ENCODE results near the gene PKLR. TPM values are rescaled to one million over a fixed set of nuclear protein-coding genes. Genes with fewer than 3 reads are reported as not detected.

PKLR gene
- total RNA-seq, 1 donor from 2014 or later = not detected

GRCh38 chr1:155320661-155321617, 19.7 kb upstream of the PKLR start, which contains the start of gene RUSC1:
Gene RUSC1 (plus strand): TSS chr1:155320894. CDS start chr1:155321774, 880 bp downstream.
- intact Hi-C loops (cut with micrococcal nuclease) = loop anchor here (10.0 kb wide), 1 partner anchor 46 kb away; the partner anchor contains the start of genes CLK2 and HCN3

GRCh38 chr1:155320252-155320651, 19.0 kb upstream of the PKLR start:
- intact Hi-C loops (cut with micrococcal nuclease) = loop anchor here (10.0 kb wide), 1 partner anchor 45 kb away; the partner anchor contains the start of genes CLK2 and HCN3
- ATAC-seq (no peak), DNase-seq (no peak)

More at GRCh38 chr1:155320661-155321617, 19.7 kb upstream of the PKLR start, which contains the start of gene RUSC1:
- peak; percentile 38 for ATAC-seq
- DNase-seq = peak; percentile 92

- intact Hi-C loops (cut with micrococcal nuclease) = no loop called here
- ATAC-seq = no peak
- no peak for DNase-seq
Measured at GRCh38 chr1:155319536-155319935, 18.3 kb upstream of the PKLR start.

- intact Hi-C loops (cut with micrococcal nuclease) = no loop called here
- DNase-seq (no peak), ATAC-seq (no peak)
Measured at GRCh38 chr1:155318082-155318481, 16.8 kb upstream of the PKLR start.

GRCh38 chr1:155316922-155317321, 15.7 kb upstream of the PKLR start:
- DNase-seq = no peak
- ATAC-seq = no peak
- intact Hi-C loops (cut with micrococcal nuclease) = no loop called here

GRCh38 chr1:155313261-155313660, 12.0 kb upstream of the PKLR start:
- no peak for DNase-seq
- ATAC-seq = no peak
- intact Hi-C loops (cut with micrococcal nuclease) = no loop called here

GRCh38 chr1:155309423-155310021, 8.3 kb upstream of the PKLR start:
- ATAC-seq = peak; percentile 2
- intact Hi-C loops (cut with micrococcal nuclease) = no loop called here

GRCh38 chr1:155308493-155309422, 7.5 kb upstream of the PKLR start, which contains the start of gene FDPS:
Gene FDPS (plus strand): TSS chr1:155308866. CDS start chr1:155309790, 924 bp downstream.
- intact Hi-C loops (cut with micrococcal nuclease) = no loop called here
- peak; percentile 99 for ATAC-seq

More at GRCh38 chr1:155309423-155310021, 8.3 kb upstream of the PKLR start:
- peak; percentile 55 for DNase-seq

GRCh38 chr1:155307247-155307740, 6.1 kb upstream of the PKLR start:
- intact Hi-C loops (cut with micrococcal nuclease) = no loop called here
- ATAC-seq = no peak
- DNase-seq = no peak

More at GRCh38 chr1:155308493-155309422, 7.5 kb upstream of the PKLR start, which contains the start of gene FDPS:
- DNase-seq = peak; percentile 99

- intact Hi-C loops (cut with micrococcal nuclease) = no loop called here
- DNase-seq (no peak), ATAC-seq (no peak)
Measured at GRCh38 chr1:155305881-155306391, 4.7 kb upstream of the PKLR start.

GRCh38 chr1:155304558-155305063, 3.4 kb upstream of the PKLR start:
- no peak for ATAC-seq
- DNase-seq = no peak
- intact Hi-C loops (cut with micrococcal nuclease) = no loop called here

GRCh38 chr1:155300553-155301329, 497 bp downstream of the PKLR start:
- ATAC-seq (no peak), DNase-seq (no peak)
- intact Hi-C loops (cut with micrococcal nuclease) = no loop called here

GRCh38 chr1:155300024-155300423, 1.2 kb downstream of the PKLR start:
- DNase-seq = no peak
- intact Hi-C loops (cut with micrococcal nuclease) = no loop called here
- ATAC-seq = no peak

GRCh38 chr1:155297384-155297783, 3.9 kb downstream of the PKLR start:
- ATAC-seq (no peak), DNase-seq (no peak)
- intact Hi-C loops (cut with micrococcal nuclease) = no loop called here

- DNase-seq (no peak), ATAC-seq (no peak)
- intact Hi-C loops (cut with micrococcal nuclease) = no loop called here
Measured at GRCh38 chr1:155296661-155297060, 4.6 kb downstream of the PKLR start.

- DNase-seq (no peak), ATAC-seq (no peak)
- intact Hi-C loops (cut with micrococcal nuclease) = no loop called here
Measured at GRCh38 chr1:155295942-155296267, 5.3 kb downstream of the PKLR start.

- ATAC-seq (peak; percentile 38), DNase-seq (no peak)
- intact Hi-C loops (cut with micrococcal nuclease) = no loop called here
Measured at GRCh38 chr1:155295183-155295941, 5.9 kb downstream of the PKLR start.
